ENCODE results near the gene P2RX6.

The P2RX6 gene

GRCh38 chr22:21025266-21025665 is 10.3 kb downstream of the P2RX6 start:
- Histone ChIP-seq H3K9ac (ENCODE audit: low read length) (no peak overlapping the region), H3K4me3 (ENCODE audit: low read depth in 1 of 2, low read length in 2 of 2) (no peak overlapping the region), H3K36me3 (ENCODE audit: insufficient read depth, low read length) (no peaks in the 10 kb centered on the region), H3K27ac (ENCODE audit: low read depth, low read length) (no peak overlapping the region), H3K4me1 (ENCODE audit: insufficient read depth, low read length) (no peaks in the 10 kb centered on the region), H3K27me3 (ENCODE audit: control insufficient read depth in 1 of 2, insufficient read depth in 2 of 2, low read length in 2 of 2) (peaks cover 0 to 10% of the 10 kb centered on the region in 2 donors), H3K9me3 (ENCODE audit: low read length) (no peaks in the 10 kb centered on the region)

- Histone ChIP-seq H3K36me3 (ENCODE audit: insufficient read depth, low read length) (no peaks in the 10 kb centered on the region), H3K4me1 (ENCODE audit: insufficient read depth, low read length) (no peaks in the 10 kb centered on the region), H3K9me3 (ENCODE audit: low read length) (no peaks in the 10 kb centered on the region), H3K9ac (ENCODE audit: low read length) (no peak overlapping the region), H3K27me3 (ENCODE audit: control insufficient read depth in 1 of 2, insufficient read depth in 2 of 2, low read length in 2 of 2) (peaks cover 5 to 18% of the 10 kb centered on the region in 2 donors), H3K4me3 (ENCODE audit: low read depth in 1 of 2, low read length in 2 of 2) (no peak overlapping the region), H3K27ac (ENCODE audit: low read depth, low read length) (no peak overlapping the region)
Observed at GRCh38 chr22:21025763-21026755, 11.1 kb downstream of the P2RX6 start.

- Histone ChIP-seq H3K27me3 (ENCODE audit: control insufficient read depth in 1 of 2, insufficient read depth in 2 of 2, low read length in 2 of 2) (peaks cover 5 to 28% of the 10 kb centered on the region in 2 donors), H3K9me3 (ENCODE audit: low read length) (no peaks in the 10 kb centered on the region), H3K4me3 (ENCODE audit: low read depth in 1 of 2, low read length in 2 of 2) (no peak overlapping the region), H3K4me1 (ENCODE audit: insufficient read depth, low read length) (no peaks in the 10 kb centered on the region), H3K36me3 (ENCODE audit: insufficient read depth, low read length) (no peaks in the 10 kb centered on the region), H3K27ac (ENCODE audit: low read depth, low read length) (no peak overlapping the region), H3K9ac (ENCODE audit: low read length) (no peak overlapping the region)
Observed at GRCh38 chr22:21026783-21027692, 12.1 kb downstream of the P2RX6 start.

- H3K4me3 ChIP-seq (ENCODE audit: low read depth in 1 of 2, low read length in 2 of 2), result no peak overlapping the region
- no peaks in the 10 kb centered on the region for H3K36me3 ChIP-seq (ENCODE audit: insufficient read depth, low read length)
- H3K27ac ChIP-seq (ENCODE audit: low read depth, low read length), result no peak overlapping the region
- H3K9ac ChIP-seq (ENCODE audit: low read length), result no peak overlapping the region
- no peaks in the 10 kb centered on the region for H3K9me3 ChIP-seq (ENCODE audit: low read length)
- peaks cover 5 to 38% of the 10 kb centered on the region in 2 donors for H3K27me3 ChIP-seq (ENCODE audit: control insufficient read depth in 1 of 2, insufficient read depth in 2 of 2, low read length in 2 of 2)
- H3K4me1 ChIP-seq (ENCODE audit: insufficient read depth, low read length), result no peaks in the 10 kb centered on the region
Observed at GRCh38 chr22:21028277-21029251, 13.6 kb downstream of the P2RX6 start.

GRCh38 chr22:21029486-21030025 is 14.6 kb downstream of the P2RX6 start:
- Histone ChIP-seq H3K9ac (ENCODE audit: low read length) (no peak overlapping the region), H3K27me3 (ENCODE audit: control insufficient read depth in 1 of 2, insufficient read depth in 2 of 2, low read length in 2 of 2) (peaks cover 5 to 38% of the 10 kb centered on the region in 2 donors), H3K4me3 (ENCODE audit: low read depth in 1 of 2, low read length in 2 of 2) (no peak overlapping the region), H3K9me3 (ENCODE audit: low read length) (no peaks in the 10 kb centered on the region), H3K36me3 (ENCODE audit: insufficient read depth, low read length) (no peaks in the 10 kb centered on the region), H3K27ac (ENCODE audit: low read depth, low read length) (no peak overlapping the region), H3K4me1 (ENCODE audit: insufficient read depth, low read length) (no peaks in the 10 kb centered on the region)

GRCh38 chr22:21030032-21030431 is 15.1 kb downstream of the P2RX6 start:
- Histone ChIP-seq H3K36me3 (ENCODE audit: insufficient read depth, low read length) (no peaks in the 10 kb centered on the region), H3K27ac (ENCODE audit: low read depth, low read length) (no peak overlapping the region), H3K4me3 (ENCODE audit: low read depth in 1 of 2, low read length in 2 of 2) (no peak overlapping the region), H3K9ac (ENCODE audit: low read length) (no peak overlapping the region), H3K4me1 (ENCODE audit: insufficient read depth, low read length) (no peaks in the 10 kb centered on the region), H3K9me3 (ENCODE audit: low read length) (no peaks in the 10 kb centered on the region), H3K27me3 (ENCODE audit: control insufficient read depth in 1 of 2, insufficient read depth in 2 of 2, low read length in 2 of 2) (peaks cover 5 to 38% of the 10 kb centered on the region in 2 donors)

- Histone ChIP-seq H3K9me3 (ENCODE audit: low read length) (no peaks in the 10 kb centered on the region), H3K27ac (ENCODE audit: low read depth, low read length) (no peak overlapping the region), H3K4me1 (ENCODE audit: insufficient read depth, low read length) (no peaks in the 10 kb centered on the region), H3K4me3 (ENCODE audit: low read depth in 1 of 2, low read length in 2 of 2) (no peak overlapping the region), H3K27me3 (ENCODE audit: control insufficient read depth in 1 of 2, insufficient read depth in 2 of 2, low read length in 2 of 2) (peaks cover 5 to 38% of the 10 kb centered on the region in 2 donors), H3K36me3 (ENCODE audit: insufficient read depth, low read length) (no peaks in the 10 kb centered on the region), H3K9ac (ENCODE audit: low read length) (no peak overlapping the region)
Observed at GRCh38 chr22:21030621-21031544, 15.9 kb downstream of the P2RX6 start.

- H3K4me1 ChIP-seq (ENCODE audit: insufficient read depth, low read length), result no peaks in the 10 kb centered on the region
- no peak overlapping the region for H3K27ac ChIP-seq (ENCODE audit: low read depth, low read length)
- H3K9me3 ChIP-seq (ENCODE audit: low read length), result no peaks in the 10 kb centered on the region
- H3K36me3 ChIP-seq (ENCODE audit: insufficient read depth, low read length), result no peaks in the 10 kb centered on the region
- H3K4me3 ChIP-seq (ENCODE audit: low read depth in 1 of 2, low read length in 2 of 2), result no peak overlapping the region
- H3K27me3 ChIP-seq (ENCODE audit: control insufficient read depth in 1 of 2, insufficient read depth in 2 of 2, low read length in 2 of 2), result peaks cover 5 to 38% of the 10 kb centered on the region in 2 donors
- H3K9ac ChIP-seq (ENCODE audit: low read length), result no peak overlapping the region
Observed at GRCh38 chr22:21031545-21032036, 16.6 kb downstream of the P2RX6 start.

- Histone ChIP-seq H3K36me3 (ENCODE audit: insufficient read depth, low read length) (no peaks in the 10 kb centered on the region), H3K27me3 (ENCODE audit: control insufficient read depth in 1 of 2, insufficient read depth in 2 of 2, low read length in 2 of 2) (peaks cover 5 to 38% of the 10 kb centered on the region in 2 donors), H3K9me3 (ENCODE audit: low read length) (no peaks in the 10 kb centered on the region), H3K9ac (ENCODE audit: low read length) (no peak within 1 kb of the TSS), H3K4me1 (ENCODE audit: insufficient read depth, low read length) (no peaks in the 10 kb centered on the region), H3K4me3 (ENCODE audit: low read depth in 1 of 2, low read length in 2 of 2) (peak within 1 kb of the TSS in 1 of 2 donors; percentile 4), H3K27ac (ENCODE audit: low read depth, low read length) (no peak within 1 kb of the TSS)
Observed at GRCh38 chr22:21032037-21032867, 17.3 kb downstream of the P2RX6 start, which contains the start of gene SLC7A4. Gene SLC7A4, minus strand, starts transcription at chr22:21032561. Its CDS starts 749 bp downstream, at chr22:21031812.
